ENCODE measurements around the gene RGS9. TPM values are rescaled to one million over a fixed set of nuclear protein-coding genes. Genes with fewer than 3 reads are reported as not detected.

RGS9 gene
- total and polyA plus RNA-seq, 10 of the 15 experiments (the other 5 are each of a cell fraction or from before 2014, with no cell fraction given) = 1.1 to 10.6 (median 5.6) TPM

- peak; percentile 36; the same call in 1 of the 2 replicates for TF ChIP-seq ELK1 (IDR thresholded peaks at IDR 0.05; ENCODE audit: low read depth, low read length)
- TF ChIP-seq ZNF592 (IDR thresholded peaks at IDR 0.05) = no peak
- TF ChIP-seq ATF3 (IDR thresholded peaks at IDR 0.05; ENCODE audit: borderline replicate concordance, extremely low read depth, low read depth, low read length) = no peak
- TF ChIP-seq E2F8 (IDR thresholded peaks at IDR 0.05; ENCODE audit: low read depth, partially characterized antibody) = no peak
- TF ChIP-seq CTCF (IDR thresholded peaks at IDR 0.05 in 2 of 3, conservative IDR thresholded peaks at IDR 0.05 in 1 of 3; ENCODE audit: control insufficient read depth in 2 of 3, extremely low read depth in 1 of 3, insufficient read depth in 1 of 3, low read depth in 3 of 3, low read length in 3 of 3) = peak; percentile 77 to 82 (median 82)
- no peak for TF ChIP-seq ZSCAN29 (IDR thresholded peaks at IDR 0.05)
- TF ChIP-seq SKIL (IDR thresholded peaks at IDR 0.05; ENCODE audit: low read depth, poor library complexity, severe bottlenecking) = no peak
- TF ChIP-seq ZNF274 (IDR thresholded peaks at IDR 0.05; ENCODE audit: insufficient read depth, insufficient read length) = no peak
- 0 out of 2 replicates have a peak, but pooled peaks have one; percentile 15 for TF ChIP-seq BCL11A (IDR thresholded peaks at IDR 0.05; ENCODE audit: low read depth, low read length)
- no peak for TF ChIP-seq PML (IDR thresholded peaks at IDR 0.05; ENCODE audit: low read length)
- peak; percentile 35; the same call in 1 of the 2 replicates for TF ChIP-seq EED (IDR thresholded peaks at IDR 0.05; ENCODE audit: low read depth)
- no peak for TF ChIP-seq TBL1XR1 (IDR thresholded peaks at IDR 0.05; ENCODE audit: low read depth, low read length)
- TF ChIP-seq MYB (IDR thresholded peaks at IDR 0.05; ENCODE audit: borderline replicate concordance, low read depth, low read length) = no peak
- TF ChIP-seq FOXK2 (IDR thresholded peaks at IDR 0.05) = no peak
- no peak for TF ChIP-seq MYC (IDR thresholded peaks at IDR 0.05; ENCODE audit: insufficient read depth, insufficient read length, insufficient replicate concordance, low read length, severe bottlenecking)
Observed at GRCh38 chr17:65100316-65101140, 36.6 kb upstream of the RGS9 start (continued).

Measured in GM12878 (cell line).